Measurements from ENCODE around the gene KLHL40. TPM values are rescaled to one million over a fixed set of nuclear protein-coding genes. Genes with fewer than 3 reads are reported as not detected.

Gene KLHL40
- total RNA-seq, 2 experiments from 2014 or later, result not detected

GRCh38 chr3:42707620-42708355 is 22.5 kb downstream of the KLHL40 start:
- Mint-ChIP-seq H3K9me3 (no peaks in the 10 kb centered on the region), H3K4me1 (ENCODE audit: low read depth) (no peaks in the 10 kb centered on the region), H3K4me3 (no peak overlapping the region), H3K36me3 (ENCODE audit: low read depth) (no peaks in the 10 kb centered on the region), H3K27me3 (ENCODE audit: low read depth) (no peaks in the 10 kb centered on the region), H3K27ac (no peak overlapping the region)
- intact Hi-C loops (cut with micrococcal nuclease), result no loop called here
- CTCF ChIA-PET, result interaction anchor here (2.2 kb wide), 1 partner anchor 72 kb away, joined by 4 read pairs; no protein-coding TSS in a partner anchor
- DNase-seq, result no peak

- Mint-ChIP-seq H3K9me3 (no peaks in the 10 kb centered on the region), H3K27ac (no peak overlapping the region), H3K27me3 (ENCODE audit: low read depth) (no peaks in the 10 kb centered on the region), H3K4me1 (ENCODE audit: low read depth) (no peaks in the 10 kb centered on the region), H3K36me3 (ENCODE audit: low read depth) (no peaks in the 10 kb centered on the region), H3K4me3 (no peak overlapping the region)
- CTCF ChIA-PET, result interaction anchor here (2.2 kb wide), 1 partner anchor 71 kb away, joined by 4 read pairs; no protein-coding TSS in a partner anchor
- no peak for DNase-seq
- intact Hi-C loops (cut with micrococcal nuclease), result no loop called here
These were observed 23.3 kb downstream of the KLHL40 start for GRCh38 chr3:42708611-42709151.

GRCh38 chr3:42709621-42710020 is 24.3 kb downstream of the KLHL40 start:
- no peaks in the 10 kb centered on the region for H3K27me3 Mint-ChIP-seq (ENCODE audit: low read depth)
- no peaks in the 10 kb centered on the region for H3K4me1 Mint-ChIP-seq (ENCODE audit: low read depth)
- H3K9me3 Mint-ChIP-seq, result no peaks in the 10 kb centered on the region
- intact Hi-C loops (cut with micrococcal nuclease), result no loop called here
- H3K4me3 Mint-ChIP-seq, result no peak overlapping the region
- CTCF ChIA-PET, result no interaction called here
- no peak overlapping the region for H3K27ac Mint-ChIP-seq
- DNase-seq, result no peak
- H3K36me3 Mint-ChIP-seq (ENCODE audit: low read depth), result no peaks in the 10 kb centered on the region

- no peaks in the 10 kb centered on the region for H3K27me3 Mint-ChIP-seq (ENCODE audit: low read depth)
- H3K4me3 Mint-ChIP-seq, result no peak overlapping the region
- no peak overlapping the region for H3K27ac Mint-ChIP-seq
- no peaks in the 10 kb centered on the region for H3K9me3 Mint-ChIP-seq
- no peak for DNase-seq
- no peaks in the 10 kb centered on the region for H3K4me1 Mint-ChIP-seq (ENCODE audit: low read depth)
- intact Hi-C loops (cut with micrococcal nuclease), result no loop called here
- CTCF ChIA-PET, result no interaction called here
- no peaks in the 10 kb centered on the region for H3K36me3 Mint-ChIP-seq (ENCODE audit: low read depth)
These were observed 25.1 kb downstream of the KLHL40 start for GRCh38 chr3:42710323-42711021.

GRCh38 chr3:42711491-42712343 is 26.4 kb downstream of the KLHL40 start:
- CTCF ChIA-PET, result no interaction called here
- DNase-seq, result no peak
- H3K36me3 Mint-ChIP-seq (ENCODE audit: low read depth), result no peaks in the 10 kb centered on the region

GRCh38 chr3:42712344-42712648 is 27.0 kb downstream of the KLHL40 start:
- H3K4me1 Mint-ChIP-seq (ENCODE audit: low read depth), result no peaks in the 10 kb centered on the region
- H3K9me3 Mint-ChIP-seq, result no peaks in the 10 kb centered on the region
- CTCF ChIA-PET, result no interaction called here
- intact Hi-C loops (cut with micrococcal nuclease), result no loop called here
- DNase-seq, result no peak
- no peaks in the 10 kb centered on the region for H3K36me3 Mint-ChIP-seq (ENCODE audit: low read depth)
- no peak overlapping the region for H3K4me3 Mint-ChIP-seq
- H3K27ac Mint-ChIP-seq, result no peak overlapping the region
- no peaks in the 10 kb centered on the region for H3K27me3 Mint-ChIP-seq (ENCODE audit: low read depth)

More at GRCh38 chr3:42711491-42712343, 26.4 kb downstream of the KLHL40 start:
- Mint-ChIP-seq H3K4me1 (ENCODE audit: low read depth) (no peaks in the 10 kb centered on the region), H3K27ac (no peak overlapping the region), H3K4me3 (no peak overlapping the region), H3K9me3 (no peaks in the 10 kb centered on the region), H3K27me3 (ENCODE audit: low read depth) (no peaks in the 10 kb centered on the region)
- intact Hi-C loops (cut with micrococcal nuclease), result no loop called here

GRCh38 chr3:42712688-42713372 is 27.5 kb downstream of the KLHL40 start:
- intact Hi-C loops (cut with micrococcal nuclease), result no loop called here
- no peaks in the 10 kb centered on the region for H3K36me3 Mint-ChIP-seq (ENCODE audit: low read depth)
- H3K4me1 Mint-ChIP-seq (ENCODE audit: low read depth), result no peaks in the 10 kb centered on the region
- no peaks in the 10 kb centered on the region for H3K27me3 Mint-ChIP-seq (ENCODE audit: low read depth)
- H3K27ac Mint-ChIP-seq, result no peak overlapping the region
- no peak overlapping the region for H3K4me3 Mint-ChIP-seq
- no peaks in the 10 kb centered on the region for H3K9me3 Mint-ChIP-seq
- no peak for DNase-seq
- CTCF ChIA-PET, result interaction anchor here (2.0 kb wide), 1 partner anchor 23 kb away, joined by 4 read pairs; no protein-coding TSS in a partner anchor

- no peaks in the 10 kb centered on the region for H3K4me1 Mint-ChIP-seq (ENCODE audit: low read depth)
- intact Hi-C loops (cut with micrococcal nuclease), result no loop called here
- CTCF ChIA-PET, result interaction anchor here (2.0 kb wide), 1 partner anchor 24 kb away, joined by 4 read pairs; no protein-coding TSS in a partner anchor
- H3K4me3 Mint-ChIP-seq, result no peak overlapping the region
- H3K9me3 Mint-ChIP-seq, result no peaks in the 10 kb centered on the region
- no peaks in the 10 kb centered on the region for H3K36me3 Mint-ChIP-seq (ENCODE audit: low read depth)
- no peak for DNase-seq
- H3K27ac Mint-ChIP-seq, result no peak overlapping the region
- no peaks in the 10 kb centered on the region for H3K27me3 Mint-ChIP-seq (ENCODE audit: low read depth)
These were observed 28.4 kb downstream of the KLHL40 start for GRCh38 chr3:42713747-42714146.

- H3K36me3 Mint-ChIP-seq (ENCODE audit: low read depth), result no peaks in the 10 kb centered on the region
- no peak overlapping the region for H3K27ac Mint-ChIP-seq
- intact Hi-C loops (cut with micrococcal nuclease), result no loop called here
- no peaks in the 10 kb centered on the region for H3K9me3 Mint-ChIP-seq
- DNase-seq, result no peak
- CTCF ChIA-PET, result interaction anchor here (2.0 kb wide), 1 partner anchor 25 kb away, joined by 4 read pairs; no protein-coding TSS in a partner anchor
- H3K4me1 Mint-ChIP-seq (ENCODE audit: low read depth), result no peaks in the 10 kb centered on the region
- no peaks in the 10 kb centered on the region for H3K27me3 Mint-ChIP-seq (ENCODE audit: low read depth)
- no peak overlapping the region for H3K4me3 Mint-ChIP-seq
These were observed 29.0 kb downstream of the KLHL40 start for GRCh38 chr3:42714171-42714852.

- H3K36me3 Mint-ChIP-seq (ENCODE audit: low read depth), result no peaks in the 10 kb centered on the region
These were observed 32.0 kb downstream of the KLHL40 start for GRCh38 chr3:42717306-42717705.

GRCh38 chr3:42718338-42718737 is 33.0 kb downstream of the KLHL40 start:
- Mint-ChIP-seq H3K27ac (no peak overlapping the region), H3K4me3 (no peak overlapping the region), H3K9me3 (no peaks in the 10 kb centered on the region), H3K4me1 (ENCODE audit: low read depth) (no peaks in the 10 kb centered on the region), H3K27me3 (ENCODE audit: low read depth) (peaks cover 2% of the 10 kb centered on the region), H3K36me3 (ENCODE audit: low read depth) (no peaks in the 10 kb centered on the region)
- no peak for DNase-seq
- intact Hi-C loops (cut with micrococcal nuclease), result loop anchor here (2.0 kb wide), 1 partner anchor 44 kb away; no protein-coding TSS in a partner anchor
- CTCF ChIA-PET, result no interaction called here

More at GRCh38 chr3:42717306-42717705, 32.0 kb downstream of the KLHL40 start:
- Mint-ChIP-seq H3K27ac (no peak overlapping the region), H3K4me3 (no peak overlapping the region), H3K9me3 (no peaks in the 10 kb centered on the region), H3K27me3 (ENCODE audit: low read depth) (no peaks in the 10 kb centered on the region), H3K4me1 (ENCODE audit: low read depth) (no peaks in the 10 kb centered on the region)
- DNase-seq, result no peak
- CTCF ChIA-PET, result no interaction called here
- intact Hi-C loops (cut with micrococcal nuclease), result no loop called here
